Epithelial cell of proximal tubule (primary cell): ENCODE data around the gene GALNT1. TPM values are rescaled to one million over a fixed set of nuclear protein-coding genes. Genes with fewer than 3 reads are reported as not detected.

Experiments
- DNase-seq: peaks from one replicate; pipeline ENCODE4 v3.0.0-alpha.2; 2011; ENCODE audit warnings: low read depth
- H3K4me3 ChIP-seq: 2 replicates; pipeline ENCODE4 v1.5.1; 2011; ENCODE audit warnings: low read depth, mild to moderate bottlenecking, low read length
- total RNA-seq: library from RNA; depleted of rRNA; stranded (reverse); fragments of >200 nt; gene quantifications from 2 replicates; pipeline ENCODE4 v1.2.3, GENCODE V29; 2015
- TF ChIP-seq, protein P1 (sequence below): conservative IDR thresholded peaks from 2 replicates; pipeline ENCODE4 v1.5.1; 2012; ENCODE audit warnings: low read depth, mild to moderate bottlenecking, low read length

GALNT1 gene
- total RNA-seq, 1 donor from 2014 or later = 49.5 TPM

- H3K4me3 ChIP-seq = no peak overlapping the region
- DNase-seq = no peak
- TF ChIP-seq, protein P1, sequence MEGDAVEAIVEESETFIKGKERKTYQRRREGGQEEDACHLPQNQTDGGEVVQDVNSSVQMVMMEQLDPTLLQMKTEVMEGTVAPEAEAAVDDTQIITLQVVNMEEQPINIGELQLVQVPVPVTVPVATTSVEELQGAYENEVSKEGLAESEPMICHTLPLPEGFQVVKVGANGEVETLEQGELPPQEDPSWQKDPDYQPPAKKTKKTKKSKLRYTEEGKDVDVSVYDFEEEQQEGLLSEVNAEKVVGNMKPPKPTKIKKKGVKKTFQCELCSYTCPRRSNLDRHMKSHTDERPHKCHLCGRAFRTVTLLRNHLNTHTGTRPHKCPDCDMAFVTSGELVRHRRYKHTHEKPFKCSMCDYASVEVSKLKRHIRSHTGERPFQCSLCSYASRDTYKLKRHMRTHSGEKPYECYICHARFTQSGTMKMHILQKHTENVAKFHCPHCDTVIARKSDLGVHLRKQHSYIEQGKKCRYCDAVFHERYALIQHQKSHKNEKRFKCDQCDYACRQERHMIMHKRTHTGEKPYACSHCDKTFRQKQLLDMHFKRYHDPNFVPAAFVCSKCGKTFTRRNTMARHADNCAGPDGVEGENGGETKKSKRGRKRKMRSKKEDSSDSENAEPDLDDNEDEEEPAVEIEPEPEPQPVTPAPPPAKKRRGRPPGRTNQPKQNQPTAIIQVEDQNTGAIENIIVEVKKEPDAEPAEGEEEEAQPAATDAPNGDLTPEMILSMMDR = no peak
These were observed 113.8 kb downstream of the GALNT1 start for GRCh38 chr18:35695384-35695783.

- TF ChIP-seq, protein P1 = no peak
- no peak for DNase-seq
- H3K4me3 ChIP-seq = no peak overlapping the region
These were observed 114.3 kb downstream of the GALNT1 start for GRCh38 chr18:35695803-35696202.

- TF ChIP-seq, protein P1 = no peak
- DNase-seq = no peak
- H3K4me3 ChIP-seq = no peak overlapping the region
These were observed 114.8 kb downstream of the GALNT1 start for GRCh38 chr18:35696307-35696706.

DNA sequence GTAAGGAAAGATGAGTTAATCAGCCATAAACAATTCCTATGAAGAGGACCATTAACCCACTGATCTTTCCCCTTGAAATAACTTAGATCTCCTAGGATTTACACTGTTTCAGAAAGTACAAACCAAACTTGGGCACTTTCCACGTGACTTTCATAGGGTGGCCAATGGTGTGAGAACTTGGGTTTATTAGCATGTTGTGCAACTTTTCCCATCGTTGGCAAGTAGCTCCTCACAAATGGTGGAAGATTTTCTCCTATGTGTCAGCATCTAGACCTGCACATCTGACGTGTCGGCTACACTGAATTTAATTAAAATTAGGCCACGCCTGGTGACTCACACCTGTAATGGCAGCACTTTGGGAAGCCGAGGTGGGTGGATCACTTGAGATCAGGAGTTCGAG lies 116.3 kb downstream of the GALNT1 start:
- TF ChIP-seq, protein P1 = no peak
- no peak for DNase-seq
- no peak overlapping the region for H3K4me3 ChIP-seq

DNA sequence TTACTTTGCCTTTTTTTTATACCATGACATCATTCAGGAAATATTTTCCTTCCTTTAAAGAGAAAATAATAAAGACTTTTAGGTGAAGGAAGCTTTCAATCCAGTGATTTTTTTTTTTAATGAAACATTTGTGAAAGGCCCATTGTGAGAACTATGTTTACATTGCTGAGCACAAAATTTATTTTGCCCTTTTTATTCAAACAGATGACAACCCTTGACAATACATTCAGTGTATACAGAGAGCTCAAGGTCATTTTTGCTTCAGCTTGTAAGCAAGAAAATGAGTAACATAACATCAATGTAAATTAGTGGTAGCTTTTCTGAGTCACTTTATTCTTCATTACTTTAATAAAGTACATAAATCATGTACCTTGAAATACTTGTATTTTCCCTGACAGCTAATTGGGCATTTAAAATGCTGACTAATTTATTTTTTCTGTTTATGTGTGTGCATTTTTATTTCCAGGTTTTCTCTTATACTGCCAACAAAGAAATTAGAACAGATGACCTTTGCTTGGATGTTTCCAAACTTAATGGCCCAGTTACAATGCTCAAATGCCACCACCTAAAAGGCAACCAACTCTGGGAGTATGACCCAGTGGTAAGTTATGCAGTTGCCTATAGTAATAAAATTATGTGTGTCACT lies 121.6 kb downstream of the GALNT1 start:
- no peak for DNase-seq
- TF ChIP-seq, protein P1 = no peak

DNA sequence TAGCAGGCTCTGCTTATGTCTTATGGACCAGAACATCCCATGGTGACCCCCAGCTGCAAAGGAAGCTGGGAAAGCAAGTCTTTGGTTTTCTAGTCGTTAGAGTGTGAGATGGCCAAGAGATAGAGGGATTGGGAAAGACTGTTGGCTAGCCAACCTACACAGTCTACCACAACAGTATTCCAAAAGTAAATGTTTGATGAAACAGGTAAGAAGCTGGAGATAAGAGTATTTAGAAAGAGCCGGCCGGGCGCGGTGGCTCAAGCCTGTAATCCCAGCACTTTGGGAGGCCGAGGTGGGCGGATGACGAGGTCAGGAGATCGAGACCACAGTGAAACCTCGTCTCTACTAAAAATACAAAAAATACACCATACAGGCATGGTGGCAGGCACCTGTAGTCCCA lies 124.4 kb downstream of the GALNT1 start:
- no peak for DNase-seq
- H3K4me3 ChIP-seq = no peak overlapping the region
- TF ChIP-seq, protein P1 = no peak

More for the DNA sequence above, 121.6 kb downstream of the GALNT1 start:
- no peak overlapping the region for H3K4me3 ChIP-seq

- TF ChIP-seq, protein P1 = no peak
These were observed 125.7 kb downstream of the GALNT1 start for GRCh38 chr18:35707247-35707646.

More at GRCh38 chr18:35707247-35707646, 125.7 kb downstream of the GALNT1 start:
- H3K4me3 ChIP-seq = no peak overlapping the region
- no peak for DNase-seq
